ENCODE results near the gene CACHD1.

CACHD1 gene

DNA sequence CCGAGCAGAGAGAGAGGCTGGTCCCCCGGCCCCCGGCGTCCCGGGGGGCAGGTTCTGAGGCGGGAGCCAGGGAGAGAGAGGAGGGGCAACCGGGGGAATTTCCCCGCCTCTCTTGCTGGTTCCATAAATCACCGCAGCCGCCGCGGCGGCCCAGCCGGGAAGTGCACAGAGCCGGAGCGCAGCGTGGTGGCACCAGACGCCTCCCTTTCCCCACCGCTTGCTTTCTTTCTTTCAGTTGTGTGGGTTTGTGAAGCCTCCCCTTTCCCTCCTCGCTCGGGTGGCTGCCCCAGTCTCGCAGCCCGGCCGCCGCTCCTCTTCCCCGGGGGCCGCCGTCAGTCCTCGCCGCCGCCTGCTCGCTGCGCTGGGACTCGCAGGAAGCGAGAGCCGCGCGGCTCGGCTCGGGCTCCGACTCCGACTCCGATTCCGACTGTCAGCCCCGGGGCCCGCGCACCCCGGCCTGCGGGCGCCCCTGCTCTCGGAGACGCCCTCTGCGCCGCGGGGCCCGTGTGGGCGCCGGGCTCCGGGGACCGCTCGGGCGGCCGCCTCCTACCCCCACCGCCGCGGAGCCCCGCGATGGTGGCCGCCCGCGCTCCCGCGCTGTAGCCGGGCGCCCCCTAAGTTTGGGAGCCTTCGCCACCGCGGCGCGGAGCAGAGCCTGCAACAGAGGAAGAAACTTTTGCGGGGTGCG lies at the start of gene CACHD1:
TSS of gene CACHD1 (plus strand) at position 153 of the 688 bp plus-strand sequence. CDS start 616 bp downstream, outside the sequence.
- DNase-seq = peak; percentile 58

DNA sequence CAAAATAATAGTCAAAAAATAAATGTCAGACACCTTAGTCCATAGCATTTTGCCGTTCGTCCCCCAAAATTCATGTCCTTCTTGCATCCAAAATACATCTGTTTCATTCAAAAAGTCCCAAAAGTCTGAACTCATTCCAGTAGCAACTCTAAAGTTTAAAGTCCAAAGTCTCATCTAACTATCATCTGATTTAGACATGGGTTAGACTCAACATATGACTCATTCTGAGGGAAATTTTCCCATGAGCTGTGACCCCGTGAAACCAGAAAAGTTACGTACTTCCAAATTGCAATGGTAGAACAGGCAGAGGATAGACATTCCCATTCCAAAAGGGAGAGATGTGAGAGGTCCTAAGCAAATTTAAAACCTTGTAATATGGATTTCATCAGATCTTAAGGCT lies 48.6 kb upstream of the CACHD1 start:
- DNase-seq = no peak

- no peak for DNase-seq
These were observed 46.4 kb upstream of the CACHD1 start for GRCh38 chr1:64423526-64423925.

GRCh38 chr1:64424412-64424811 lies 45.5 kb upstream of the CACHD1 start:
- DNase-seq = no peak

GRCh38 chr1:64425521-64425920 lies 44.4 kb upstream of the CACHD1 start:
- no peak for DNase-seq

DNA sequence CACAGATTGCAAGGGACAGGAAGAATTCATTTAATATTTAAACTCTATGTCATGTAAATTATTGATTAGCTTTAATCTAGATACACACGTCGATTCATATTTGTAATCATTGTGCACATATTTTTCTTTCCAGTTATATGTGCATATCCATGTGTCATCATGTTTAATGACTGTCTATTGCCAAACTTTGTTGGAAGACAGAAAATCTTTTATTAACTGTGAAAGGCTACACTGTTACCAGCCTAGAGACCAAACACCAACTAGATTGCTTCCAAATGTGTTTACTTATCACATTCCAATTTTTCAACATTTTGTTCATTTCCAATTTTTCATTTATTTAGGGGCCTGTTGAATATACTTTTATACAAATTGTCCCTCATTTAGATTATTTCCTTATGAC lies 43.2 kb upstream of the CACHD1 start:
- no peak for DNase-seq

DNA sequence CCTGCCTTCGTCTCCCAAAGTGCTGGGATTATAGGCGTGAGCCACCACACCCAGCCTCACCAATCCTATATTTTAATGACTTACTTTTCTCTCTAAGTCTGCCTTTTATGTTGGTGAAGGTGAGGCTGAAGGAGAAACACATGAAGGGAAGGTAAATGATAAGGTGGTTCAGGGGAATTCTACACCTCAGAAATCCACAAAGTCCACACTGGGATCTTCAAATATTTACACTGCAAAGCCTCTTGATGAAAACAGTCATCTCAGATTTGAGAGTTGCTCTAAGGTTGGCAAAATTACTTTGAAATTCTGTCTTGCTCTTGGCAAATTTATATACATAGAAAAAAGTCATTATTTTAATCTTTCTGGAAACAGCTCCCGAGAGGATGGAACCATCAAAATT lies 42.0 kb upstream of the CACHD1 start:
- no peak for DNase-seq

DNA sequence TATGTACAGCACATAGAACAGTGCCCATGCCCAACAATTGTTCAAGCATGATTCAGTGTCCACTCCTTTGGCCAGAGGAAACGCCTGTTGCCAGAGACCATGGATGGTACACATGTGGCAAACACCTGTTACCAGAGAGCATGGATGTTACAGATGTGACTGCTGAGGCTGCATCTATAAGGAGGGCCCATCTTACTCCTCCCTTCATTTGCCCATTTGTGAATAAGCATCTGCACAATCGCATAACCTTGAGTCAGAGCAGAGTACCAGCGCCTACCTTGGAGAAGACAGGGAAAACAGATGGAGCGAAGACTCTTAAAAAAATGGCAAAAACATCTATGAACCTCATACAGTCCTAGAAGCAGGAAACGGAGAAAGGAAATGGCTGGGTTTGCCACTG lies 36.6 kb upstream of the CACHD1 start:
- DNase-seq = no peak

DNA sequence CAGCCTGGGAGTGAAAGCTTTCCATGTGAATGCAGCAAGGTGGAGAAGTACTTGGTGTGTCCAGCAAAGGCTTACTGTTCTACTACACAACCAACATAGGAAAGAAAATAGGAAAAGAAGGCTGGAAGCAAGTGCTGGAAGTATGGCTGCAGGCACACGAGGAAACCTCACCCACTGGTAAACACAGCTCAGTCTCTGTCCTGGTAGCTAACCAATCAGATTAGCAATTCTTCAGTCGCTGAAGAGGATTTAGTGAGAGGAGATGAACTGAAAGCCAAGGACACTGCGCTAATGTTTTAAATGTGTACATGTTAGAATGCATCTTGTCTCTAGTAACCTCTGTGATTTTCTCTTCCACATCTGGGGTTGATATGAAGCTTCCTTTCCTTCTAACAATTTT lies 36.2 kb upstream of the CACHD1 start:
- DNase-seq = no peak

DNA sequence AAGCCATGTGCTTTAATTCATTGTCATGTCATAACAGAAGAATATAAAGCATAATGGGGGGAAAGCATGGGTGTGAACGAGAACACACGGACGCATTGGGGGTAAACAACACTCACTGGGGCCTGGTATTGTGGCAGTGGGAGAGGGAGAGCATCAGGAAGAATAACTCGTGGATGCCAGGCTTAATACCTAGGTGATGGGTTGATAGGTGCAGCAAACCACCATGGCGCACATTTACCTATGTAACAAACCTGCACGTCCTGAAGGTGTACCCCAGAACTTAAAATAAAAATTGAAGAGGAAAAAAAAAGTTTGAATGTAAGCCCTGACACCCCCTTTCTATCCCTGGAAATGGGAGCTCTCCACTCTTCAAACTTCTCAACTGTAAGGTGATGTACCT lies 34.9 kb upstream of the CACHD1 start:
- no peak for DNase-seq

- DNase-seq = no peak
These were observed 32.5 kb upstream of the CACHD1 start for GRCh38 chr1:64437453-64437852.

GRCh38 chr1:64440183-64440826 lies 29.6 kb upstream of the CACHD1 start:
- no peak for DNase-seq

- DNase-seq = no peak
These were observed 18.5 kb upstream of the CACHD1 start for GRCh38 chr1:64451440-64451839.

GRCh38 chr1:64453688-64454087 lies 16.2 kb upstream of the CACHD1 start:
- DNase-seq = no peak

- no peak for DNase-seq
These were observed 11.0 kb upstream of the CACHD1 start for GRCh38 chr1:64458915-64459314.

DNA sequence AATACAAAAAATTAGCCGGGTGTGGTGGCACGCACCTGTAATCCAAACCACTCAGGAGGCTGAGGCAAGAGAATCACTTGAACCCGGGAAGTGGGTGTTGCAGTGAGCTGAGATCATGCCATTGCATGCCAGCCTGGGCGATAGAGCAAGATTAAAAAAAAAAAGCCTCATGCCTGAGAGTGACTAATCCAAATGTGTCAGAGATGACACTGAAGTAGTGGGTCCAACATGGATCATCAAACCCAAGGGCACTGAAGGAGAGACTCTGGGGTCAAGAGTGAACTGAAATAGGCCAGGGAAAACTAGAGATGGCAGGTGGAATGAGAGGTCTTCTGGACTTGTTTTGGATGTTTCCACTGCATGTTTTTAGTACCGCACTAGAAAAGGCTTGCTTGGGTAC lies 10.2 kb upstream of the CACHD1 start:
- DNase-seq = no peak

DNA sequence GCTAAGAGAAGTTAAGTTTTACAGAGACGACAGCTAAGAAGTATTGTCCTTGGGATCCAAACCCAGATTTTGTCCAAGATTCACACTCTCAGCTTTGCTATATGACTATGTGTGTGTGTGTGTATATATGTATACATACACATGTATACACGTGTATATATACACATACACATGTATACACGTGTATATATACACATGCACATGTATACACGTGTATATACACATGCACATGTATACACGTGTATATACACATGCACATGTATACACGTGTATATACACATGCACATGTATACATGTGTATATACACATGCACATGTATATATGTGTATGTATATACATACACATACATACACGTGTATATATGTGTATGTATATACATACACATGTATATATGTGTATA lies 3.9 kb upstream of the CACHD1 start:
- no peak for DNase-seq

- DNase-seq = peak; percentile 41
These were observed 583 bp upstream of the CACHD1 start for GRCh38 chr1:64469116-64469976.

- peak; percentile 4 for DNase-seq
These were observed 812 bp downstream of the CACHD1 start for GRCh38 chr1:64470665-64471217.

DNA sequence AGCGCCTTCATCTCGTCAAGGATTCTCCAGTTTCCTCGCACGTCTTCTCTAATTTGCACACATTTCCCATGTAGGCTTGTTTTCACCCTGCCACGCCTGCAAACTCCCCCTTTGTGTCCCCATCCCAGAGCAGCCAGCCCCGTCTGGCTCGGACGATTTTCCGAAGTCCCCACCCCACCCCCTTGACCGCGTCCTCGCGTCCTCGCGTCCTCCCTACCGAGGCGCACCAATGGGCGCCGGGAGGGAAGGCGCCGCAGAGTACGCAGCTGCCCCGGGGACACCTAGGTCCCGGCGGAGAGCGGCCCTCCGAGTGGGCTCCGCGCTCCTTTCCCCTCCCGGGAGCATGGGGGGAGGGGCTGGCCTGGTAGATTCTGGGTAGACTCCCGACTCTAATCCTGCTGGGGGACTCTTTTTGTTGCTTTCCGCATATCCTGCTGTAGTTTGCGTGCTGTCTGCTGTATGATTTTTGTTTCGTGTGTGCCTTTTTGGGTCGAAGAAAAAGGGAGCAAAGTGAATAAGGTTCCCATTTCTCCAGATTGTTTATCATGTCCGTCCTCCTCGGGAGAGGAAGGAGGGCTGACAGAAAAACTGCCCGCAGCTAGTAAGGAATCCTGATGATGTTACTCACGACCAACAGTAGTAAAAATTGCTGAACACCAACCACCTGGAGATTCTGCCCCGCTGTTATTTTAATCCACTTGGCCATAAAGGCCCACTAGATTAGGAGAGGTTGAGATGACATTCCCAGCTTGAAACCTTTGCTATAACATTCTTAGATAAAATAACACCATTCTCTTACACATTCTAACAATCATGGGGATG lies 1.5 kb downstream of the CACHD1 start:
- no peak for DNase-seq

DNA sequence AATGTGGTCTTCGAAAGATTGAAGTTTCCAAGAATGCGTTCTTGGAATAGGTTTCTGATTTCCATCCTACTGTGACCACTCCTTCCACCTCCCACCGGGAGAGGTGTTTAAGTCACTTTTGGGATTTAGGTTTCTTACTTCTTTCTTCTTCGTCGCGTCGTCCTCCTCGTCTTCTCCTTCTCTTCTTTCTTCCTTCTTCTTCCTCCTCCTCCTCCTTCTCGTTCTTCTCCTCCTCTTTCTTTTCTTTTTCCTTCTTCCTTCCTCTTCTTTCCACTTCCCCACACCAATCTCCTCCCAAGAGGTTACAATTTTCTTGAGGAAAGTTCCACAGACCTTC lies 2.1 kb downstream of the CACHD1 start:
- no peak for DNase-seq

DNA sequence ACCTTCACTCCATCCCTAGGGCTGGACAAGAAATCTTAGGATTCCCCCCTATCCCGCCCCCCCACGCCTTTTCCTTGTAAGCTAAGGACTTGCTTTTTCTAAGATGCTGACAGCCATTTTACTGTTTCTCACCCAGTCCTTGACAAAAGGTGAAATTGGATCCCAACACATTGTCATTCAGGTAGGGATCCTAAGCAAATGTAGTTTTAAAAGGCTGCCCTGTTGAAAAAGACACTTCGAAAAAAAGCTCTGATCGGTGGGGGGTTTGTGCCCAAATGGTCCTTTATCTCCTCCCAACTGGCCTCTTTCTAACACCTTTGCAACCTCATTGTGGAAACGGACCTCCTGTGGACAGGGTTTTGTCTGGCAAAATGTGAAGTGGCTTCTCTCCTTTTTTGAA lies 2.9 kb downstream of the CACHD1 start:
- no peak for DNase-seq

DNA sequence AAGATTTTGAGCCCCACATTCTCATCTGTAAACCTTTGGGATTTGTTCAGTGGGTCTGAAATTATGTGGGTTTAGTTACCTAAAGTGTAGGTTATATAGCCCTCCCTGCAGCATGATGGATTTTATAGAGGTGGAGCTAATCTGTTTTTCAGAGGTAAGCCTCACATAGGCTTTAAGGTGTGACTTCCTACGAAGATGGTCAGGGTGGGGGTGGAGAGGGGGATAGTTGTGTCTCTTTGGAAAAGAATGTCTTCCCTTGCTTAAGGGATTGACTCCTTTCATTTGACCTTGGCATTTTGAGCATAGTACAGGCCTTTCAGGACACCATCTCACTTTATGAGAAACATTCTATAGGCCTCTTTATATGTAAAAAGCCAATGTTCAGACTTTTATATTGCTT lies 3.4 kb downstream of the CACHD1 start:
- no peak for DNase-seq
